ENCODE measurements around the gene SRGAP1.

Gene SRGAP1

GRCh38 chr12:63912651-63913050, 68.2 kb downstream of the SRGAP1 start:
- no peak for DNase-seq

GRCh38 chr12:63913929-63914328, 69.4 kb downstream of the SRGAP1 start:
- no peak for DNase-seq

GRCh38 chr12:63915105-63915800, 70.8 kb downstream of the SRGAP1 start:
- no peak for DNase-seq

- DNase-seq, result no peak
Measured at GRCh38 chr12:63916561-63917476, 72.3 kb downstream of the SRGAP1 start.

- DNase-seq, result no peak
Measured at GRCh38 chr12:63917477-63917862, 73.0 kb downstream of the SRGAP1 start.

GRCh38 chr12:63917864-63918799, 73.6 kb downstream of the SRGAP1 start:
- DNase-seq, result no peak

- no peak for DNase-seq
Measured at GRCh38 chr12:63918800-63919300, 74.3 kb downstream of the SRGAP1 start.

- no peak for DNase-seq
Measured at GRCh38 chr12:63919756-63920155, 75.3 kb downstream of the SRGAP1 start.

GRCh38 chr12:63921157-63921556, 76.7 kb downstream of the SRGAP1 start:
- no peak for DNase-seq

- DNase-seq, result no peak
Measured at GRCh38 chr12:63922474-63922873, 78.0 kb downstream of the SRGAP1 start.

GRCh38 chr12:63924781-63925180, 80.3 kb downstream of the SRGAP1 start:
- no peak for DNase-seq

- DNase-seq, result no peak
Measured at GRCh38 chr12:63927511-63927910, 83.0 kb downstream of the SRGAP1 start.

GRCh38 chr12:63928305-63928704, 83.8 kb downstream of the SRGAP1 start:
- no peak for DNase-seq

- no peak for DNase-seq
Measured at GRCh38 chr12:63929426-63929825, 84.9 kb downstream of the SRGAP1 start.

GRCh38 chr12:63930971-63931370, 86.5 kb downstream of the SRGAP1 start:
- no peak for DNase-seq

- DNase-seq, result no peak
Measured at GRCh38 chr12:63931703-63932102, 87.2 kb downstream of the SRGAP1 start.

GRCh38 chr12:63934936-63935335, 90.4 kb downstream of the SRGAP1 start:
- no peak for DNase-seq

GRCh38 chr12:63935361-63935760, 90.9 kb downstream of the SRGAP1 start:
- no peak for DNase-seq

GRCh38 chr12:63937378-63938316, 93.1 kb downstream of the SRGAP1 start:
- DNase-seq, result no peak

GRCh38 chr12:63940310-63941005, 96.0 kb downstream of the SRGAP1 start:
- no peak for DNase-seq

All from right forelimb (tissue), 1 donor.